HL-60 (cell line): Measurements from ENCODE around the gene TMEM270.

Source experiments
- DNase-seq, 2 experiments: peaks; one replicate each; pipeline ENCODE4 v3.0.0-alpha.2; 2010 to 2020; ENCODE audit warnings: low read depth in 1 of 2, low spot score in 1 of 2
- H3K27ac ChIP-seq: fragments of 250-450 bp; sonication (Bioruptor Pico); replicated peaks from 2 replicates; pipeline ENCODE4 v1.5.1; 2020; ENCODE audit warnings: mild to moderate bottlenecking, moderate library complexity
- H3K27me3 ChIP-seq: fragments of 250-450 bp; sonication (Bioruptor Pico); 2 replicates; pipeline ENCODE4 v1.5.1; 2021; ENCODE audit warnings: mild to moderate bottlenecking, moderate library complexity; ENCODE audit not compliant: insufficient read depth, poor library complexity, severe bottlenecking
- H3K4me3 ChIP-seq: replicated peaks from 2 replicates; pipeline ENCODE4 v1.5.1; 2011; ENCODE audit warnings: mild to moderate bottlenecking, control low read depth, low read length; ENCODE audit not compliant: insufficient read depth
- CTCF ChIP-seq: IDR thresholded peaks from one replicate; pipeline ENCODE4 v1.5.1; 2011; ENCODE audit warnings: low read length, control low read depth, inconsistent platforms; ENCODE audit not compliant: insufficient read depth
- GABPA ChIP-seq: IDR thresholded peaks from 2 replicates; pipeline ENCODE4 v1.6.1; 2012; ENCODE audit warnings: low read depth
- POLR2AphosphoS5 ChIP-seq: IDR thresholded peaks from 2 replicates; pipeline ENCODE4 v1.6.1; 2012; ENCODE audit warnings: low read depth
- REST ChIP-seq: IDR thresholded peaks from 2 replicates; pipeline ENCODE4 v1.6.1; 2012; ENCODE audit warnings: low read depth; ENCODE audit not compliant: insufficient replicate concordance
- SPI1 ChIP-seq: IDR thresholded peaks from 2 replicates; pipeline ENCODE4 v1.6.1; 2012; ENCODE audit warnings: low read depth, mild to moderate bottlenecking, borderline replicate concordance

The TMEM270 gene

GRCh38 chr7:73890555-73891147, 29.7 kb downstream of the TMEM270 start:
- no peak overlapping the region for H3K27ac ChIP-seq
- no peak overlapping the region for H3K4me3 ChIP-seq
- no peak for TF ChIP-seq CTCF
- TF ChIP-seq GABPA, result no peak
- TF ChIP-seq SPI1, result no peak
- TF ChIP-seq REST, result no peak
- no peak for TF ChIP-seq POLR2AphosphoS5
- no peak for DNase-seq
- H3K27me3 ChIP-seq, result peaks cover 4% of the 10 kb centered on the region

- no peak overlapping the region for H3K27ac ChIP-seq
- no peak overlapping the region for H3K4me3 ChIP-seq
- H3K27me3 ChIP-seq, result peaks cover 2% of the 10 kb centered on the region
- TF ChIP-seq POLR2AphosphoS5 (no peak), SPI1 (no peak), REST (no peak), GABPA (no peak), CTCF (no peak)
- DNase-seq, result no peak
Observed at GRCh38 chr7:73891178-73891885, 30.4 kb downstream of the TMEM270 start.

GRCh38 chr7:73892003-73892999, 31.3 kb downstream of the TMEM270 start:
- TF ChIP-seq GABPA (no peak), CTCF (no peak), SPI1 (no peak), POLR2AphosphoS5 (no peak), REST (no peak)
- no peak overlapping the region for H3K4me3 ChIP-seq
- H3K27ac ChIP-seq, result no peak overlapping the region
- H3K27me3 ChIP-seq, result no peaks in the 10 kb centered on the region
- DNase-seq, result no peak
